ENCODE data around the gene SLC6A18. TPM values are rescaled to one million over a fixed set of nuclear protein-coding genes. Genes with fewer than 3 reads are reported as not detected.
"Not testable (repeated sequence)": the region's sequence is repeated elsewhere in the genome, so short reads cannot be mapped to it uniquely, and the experiment has no call there.

SLC6A18 gene
- total and polyA plus RNA-seq, 5 experiments from 2014 or later = not detected

DNA sequence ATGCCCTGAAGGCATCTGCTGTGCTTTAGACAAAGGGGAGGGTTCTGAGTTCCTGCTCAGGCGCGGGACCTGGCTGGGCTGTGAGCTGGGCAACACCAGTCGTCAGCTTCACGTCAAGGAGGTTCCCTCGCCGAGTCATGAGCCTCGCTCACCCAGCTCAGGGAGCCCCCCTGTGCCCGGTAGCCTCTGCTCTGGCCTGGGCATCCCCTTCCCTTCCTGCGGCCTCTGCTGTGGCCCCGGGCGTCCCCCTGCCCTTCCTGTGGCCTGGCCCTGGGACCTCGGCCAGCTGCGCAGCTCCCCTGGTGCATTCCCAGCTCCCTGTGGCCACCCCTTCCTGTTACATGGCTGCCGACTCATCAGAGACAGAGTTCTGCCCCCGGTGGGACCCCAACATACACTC is 39.8 kb downstream of the SLC6A18 start:
- H3K36me3 Mint-ChIP-seq = peaks cover 0 to 8% (median 0%) of the 10 kb centered on the region in 3 donors
- peaks cover 11 to 20% (median 13%) of the 10 kb centered on the region in 4 donors for H3K4me1 Mint-ChIP-seq
- peaks cover 0 to 11% (median 2%) of the 10 kb centered on the region in 9 donors for H3K9me3 Mint-ChIP-seq
- ATAC-seq = no peak
- no peak for DNase-seq
- no peak overlapping the region for H3K4me3 Mint-ChIP-seq
- no peak overlapping the region for H3K27ac Mint-ChIP-seq
- peaks cover 0 to 5% (median 0%) of the 10 kb centered on the region in 5 donors for H3K27me3 Mint-ChIP-seq
- POLR2A ChIA-PET = interaction anchor here (0.6 kb wide), 1 partner anchor 88 kb away, joined by 3 read pairs; no protein-coding TSS in a partner anchor

DNA sequence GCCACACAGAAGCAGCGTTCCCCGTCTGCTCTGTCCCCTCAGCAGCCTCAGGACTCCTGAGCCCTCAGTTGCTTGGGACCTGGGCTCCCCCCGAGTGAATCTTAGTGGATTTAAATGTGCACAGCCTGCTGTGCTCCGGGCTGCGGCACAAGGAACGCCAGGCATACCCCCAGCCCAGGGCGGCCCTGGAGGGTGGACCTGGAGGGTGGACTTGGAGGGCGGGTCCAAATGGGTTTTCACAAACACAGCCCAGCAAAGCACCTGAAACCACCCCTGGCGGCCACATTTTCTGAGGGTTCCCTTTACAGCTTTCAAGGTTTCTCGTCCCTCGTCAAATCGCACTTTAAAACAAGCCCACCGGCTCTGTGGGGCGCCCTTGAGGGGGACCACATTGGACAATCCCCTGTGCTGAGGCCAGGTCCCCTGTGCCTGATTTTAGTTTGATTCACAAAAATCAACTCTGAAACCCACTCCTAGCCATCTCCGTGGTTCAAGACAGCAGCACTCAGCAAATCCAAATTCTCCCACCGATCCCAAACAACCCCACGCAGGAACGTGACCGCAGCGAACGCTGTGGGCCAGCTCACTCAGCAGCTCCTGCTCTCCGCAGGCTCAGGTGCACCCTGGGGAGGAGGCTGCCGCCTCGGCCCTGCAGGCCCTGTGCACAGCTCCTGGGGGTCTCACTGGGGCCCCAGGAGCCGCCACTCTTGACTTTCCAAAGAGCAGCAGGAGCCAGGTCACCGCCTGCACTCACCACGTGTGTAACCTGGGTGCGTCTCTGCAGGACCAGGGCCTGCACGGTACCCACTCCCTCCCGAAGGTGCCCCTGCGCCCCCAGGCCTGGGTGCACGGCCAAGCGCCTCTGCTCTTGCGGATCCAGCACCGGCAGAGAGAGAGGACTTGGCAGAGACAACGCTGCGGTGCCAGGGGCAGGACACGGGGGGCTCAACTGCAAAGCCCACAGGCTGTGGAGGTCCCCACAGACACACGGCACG is 40.6 kb downstream of the SLC6A18 start:
- DNase-seq (no peak), ATAC-seq (no peak)
- Mint-ChIP-seq H3K9me3 (peaks cover 0 to 11% (median 2%) of the 10 kb centered on the region in 9 donors), H3K27ac (no peak overlapping the region), H3K4me1 (peaks cover 11 to 20% (median 13%) of the 10 kb centered on the region in 4 donors), H3K36me3 (peaks cover 0 to 8% (median 0%) of the 10 kb centered on the region in 3 donors), H3K4me3 (no peak overlapping the region), H3K27me3 (peaks cover 0 to 5% (median 0%) of the 10 kb centered on the region in 5 donors)
- POLR2A ChIA-PET = no interaction called here

DNA sequence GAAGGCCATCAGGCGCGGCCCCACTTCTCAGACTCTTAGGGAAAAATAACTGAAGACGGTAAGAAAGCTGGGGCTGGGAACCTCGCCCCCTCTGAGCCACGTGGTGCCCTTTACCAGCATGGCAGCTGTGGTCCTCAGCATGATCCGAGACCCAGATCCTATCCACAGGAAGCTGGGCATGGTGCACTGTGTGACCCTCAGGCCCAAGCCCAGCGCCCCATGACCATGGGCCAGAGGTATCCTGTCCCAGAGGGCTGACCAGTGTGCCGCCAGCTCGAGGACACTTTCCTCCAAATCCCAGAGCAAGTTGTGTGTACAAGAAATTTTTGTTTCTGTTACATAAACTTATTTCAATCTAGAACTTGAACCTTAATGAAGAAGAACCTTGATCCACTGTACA is 41.6 kb downstream of the SLC6A18 start:
- no peak for DNase-seq
- POLR2A ChIA-PET = no interaction called here
- H3K9me3 Mint-ChIP-seq = peaks cover 0 to 11% (median 2%) of the 10 kb centered on the region in 9 donors

DNA sequence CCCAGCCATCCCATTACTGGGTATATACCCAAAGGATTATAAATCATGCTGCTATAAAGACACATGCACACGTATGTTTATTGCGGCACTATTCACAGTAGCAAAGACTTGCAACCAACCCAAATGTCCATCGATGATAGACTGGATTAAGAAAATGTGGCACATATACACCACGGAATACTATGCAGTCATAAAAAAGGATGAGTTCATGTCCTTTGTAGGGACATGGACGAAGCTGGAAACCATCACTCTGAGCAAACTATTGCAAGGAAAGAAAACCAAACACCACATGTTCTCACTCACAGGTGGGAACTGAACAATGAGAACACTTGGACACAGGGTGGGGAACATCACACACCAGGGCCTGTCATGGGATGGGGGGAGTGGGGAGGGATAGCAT is 42.3 kb downstream of the SLC6A18 start:
- POLR2A ChIA-PET, DNase-seq, ATAC-seq, H3K4me3 Mint-ChIP-seq, H3K27me3 Mint-ChIP-seq, H3K27ac Mint-ChIP-seq, H3K36me3 Mint-ChIP-seq, H3K9me3 Mint-ChIP-seq: not testable (repeated sequence)
- H3K4me1 Mint-ChIP-seq = peaks cover 11 to 20% (median 13%) of the 10 kb centered on the region in 4 donors

More for the DNA sequence above, 41.6 kb downstream of the SLC6A18 start:
- Mint-ChIP-seq H3K4me1 (peaks cover 12 to 20% (median 13%) of the 10 kb centered on the region in 4 donors), H3K27ac (no peak overlapping the region), H3K4me3 (no peak overlapping the region), H3K36me3 (peaks cover 0 to 8% (median 0%) of the 10 kb centered on the region in 3 donors), H3K27me3 (peaks cover 0 to 5% (median 0%) of the 10 kb centered on the region in 5 donors)
- no peak for ATAC-seq

DNA sequence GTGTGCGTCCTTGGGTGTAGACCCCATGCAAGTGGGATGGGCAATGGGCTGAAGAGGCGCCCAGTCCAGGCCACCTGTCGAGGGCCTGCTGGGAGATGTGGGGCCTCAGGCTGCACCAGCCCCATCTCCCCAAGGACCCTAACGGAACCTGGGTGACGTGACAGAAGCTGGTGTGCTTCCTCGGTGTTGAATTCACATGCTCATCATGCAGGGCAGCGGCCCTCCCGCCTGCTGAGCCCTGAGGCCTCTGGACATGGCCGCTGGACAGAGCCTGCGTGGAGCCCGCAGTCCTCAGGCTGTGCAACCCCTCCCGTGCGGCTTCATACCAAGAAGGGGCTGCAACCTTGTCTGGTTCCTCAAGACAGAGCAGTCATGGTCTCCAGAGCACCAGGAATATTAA is 42.9 kb downstream of the SLC6A18 start:
- ATAC-seq (no peak), DNase-seq (no peak)
- POLR2A ChIA-PET = no interaction called here
- Mint-ChIP-seq H3K4me3 (no peak overlapping the region), H3K27ac (no peak overlapping the region), H3K27me3 (no peaks in the 10 kb centered on the region), H3K36me3 (no peaks in the 10 kb centered on the region), H3K4me1 (peaks cover 11 to 20% (median 13%) of the 10 kb centered on the region in 4 donors), H3K9me3 (peaks cover 0 to 1% (median 0%) of the 10 kb centered on the region in 9 donors)

DNA sequence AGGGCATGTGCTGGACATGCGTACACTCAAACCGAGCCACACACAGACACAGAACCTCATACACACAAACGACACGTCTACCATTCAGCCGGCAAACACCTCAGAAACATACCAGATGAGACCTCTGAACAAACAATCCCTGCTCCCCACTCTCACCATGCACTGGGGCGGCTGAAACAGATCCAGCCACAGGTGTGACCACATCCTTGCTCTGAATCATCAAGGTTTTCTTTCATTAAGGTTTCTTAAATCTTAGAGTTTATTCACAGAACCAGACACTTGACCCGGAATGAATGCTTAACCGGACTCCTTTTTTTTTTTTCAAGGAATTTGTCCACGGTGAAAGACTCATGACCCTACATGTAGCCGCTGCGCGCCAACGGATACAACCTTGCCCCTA is 43.5 kb downstream of the SLC6A18 start:
- Mint-ChIP-seq H3K9me3 (no peaks in the 10 kb centered on the region), H3K27ac (peak overlapping the region in 4 of 10 donors; percentile 8 to 69 (median 18)), H3K4me1 (peaks cover 11 to 21% (median 13%) of the 10 kb centered on the region in 4 donors), H3K4me3 (peak overlapping the region in 8 of 10 donors; percentile 12 to 59 (median 30)), H3K36me3 (no peaks in the 10 kb centered on the region), H3K27me3 (no peaks in the 10 kb centered on the region)
- POLR2A ChIA-PET = no interaction called here
- peak; percentile 99 to 100 for ATAC-seq
- DNase-seq = peak in 8 of 10 donors; percentile 21 to 78 (median 54)

DNA sequence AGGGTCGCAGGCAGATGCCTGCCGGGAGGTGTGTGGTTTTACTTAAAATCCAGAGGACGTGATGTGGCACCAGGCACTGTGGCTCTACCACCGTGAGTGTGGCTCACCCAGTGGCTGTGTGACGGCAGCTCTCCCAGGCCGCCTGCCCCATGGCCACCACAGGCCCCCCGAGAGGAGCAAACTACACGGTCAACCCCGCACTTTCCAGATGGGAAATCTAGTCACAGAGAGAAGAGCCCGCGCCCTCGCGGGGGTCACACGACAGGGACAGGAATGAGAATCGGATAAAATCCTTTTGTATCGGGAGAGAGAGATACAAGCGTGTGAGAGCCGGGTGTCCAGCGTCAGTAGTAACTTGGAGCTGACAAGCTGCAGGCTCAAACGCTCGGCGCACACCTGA is 45.2 kb downstream of the SLC6A18 start:
- no peak overlapping the region for H3K27ac Mint-ChIP-seq
- no peak for DNase-seq
- ATAC-seq = no peak
- H3K36me3 Mint-ChIP-seq = no peaks in the 10 kb centered on the region
- peaks cover 0 to 3% (median 0%) of the 10 kb centered on the region in 5 donors for H3K27me3 Mint-ChIP-seq
- H3K4me1 Mint-ChIP-seq = peaks cover 12 to 29% (median 14%) of the 10 kb centered on the region in 4 donors
- no peaks in the 10 kb centered on the region for H3K9me3 Mint-ChIP-seq
- POLR2A ChIA-PET = interaction anchor here (1.2 kb wide), 1 partner anchor 24 kb away, joined by 3 read pairs; the partner anchor contains the start of gene TERT
- H3K4me3 Mint-ChIP-seq = no peak overlapping the region

DNA sequence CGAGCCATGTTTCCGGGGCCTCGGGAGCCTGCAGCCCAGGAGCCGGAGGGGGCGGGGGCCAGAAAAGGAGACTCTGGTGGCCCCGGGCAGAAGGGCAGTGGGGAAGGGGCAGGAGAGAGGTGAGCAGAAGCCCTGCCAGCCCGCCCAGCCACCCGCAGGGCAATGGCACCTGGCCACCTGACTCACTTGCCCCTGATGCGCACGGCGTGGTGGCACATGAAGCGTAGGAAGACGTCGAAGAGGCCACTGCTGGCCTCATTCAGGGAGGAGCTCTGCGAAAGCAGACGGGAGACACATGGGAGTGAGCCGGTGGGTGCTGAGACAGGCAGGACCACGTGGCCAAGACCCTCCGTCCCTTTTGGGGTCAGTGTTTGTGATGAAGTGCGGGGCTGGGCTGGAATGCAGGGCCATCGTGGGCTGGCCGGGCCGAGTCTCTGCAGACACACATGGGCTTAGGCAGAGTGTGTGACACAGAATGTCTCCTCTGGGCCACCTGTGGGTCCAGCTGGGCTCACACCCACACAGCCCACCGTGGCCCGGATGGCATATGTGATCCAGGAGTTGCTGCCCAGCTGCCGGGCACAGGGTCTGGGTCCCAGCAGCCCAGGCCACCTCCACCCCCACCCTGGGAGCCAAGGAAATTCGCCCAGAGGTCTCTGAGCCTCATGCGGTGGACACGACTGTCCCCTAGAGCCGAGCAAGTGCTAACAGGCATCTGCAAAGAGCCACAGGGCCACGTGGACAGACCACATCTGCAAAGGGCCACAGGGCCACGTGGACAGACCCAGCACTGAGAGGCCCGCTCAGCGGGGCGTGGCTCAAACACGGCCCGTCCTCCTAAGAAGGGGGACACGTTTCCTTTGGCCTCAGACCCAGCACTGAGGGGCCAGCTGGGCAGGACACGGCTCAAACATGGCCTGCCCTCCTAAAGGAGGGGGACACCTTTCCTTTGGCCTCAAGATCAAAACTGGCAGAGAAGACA is 46.0 kb downstream of the SLC6A18 start:
- Mint-ChIP-seq H3K9me3 (no peaks in the 10 kb centered on the region), H3K27me3 (peaks cover 0 to 3% (median 0%) of the 10 kb centered on the region in 5 donors), H3K27ac (no peak overlapping the region), H3K36me3 (no peaks in the 10 kb centered on the region), H3K4me1 (peaks cover 12 to 30% (median 15%) of the 10 kb centered on the region in 4 donors), H3K4me3 (no peak overlapping the region)
- DNase-seq = no peak
- POLR2A ChIA-PET = interaction anchor here (1.2 kb wide), 1 partner anchor 23 kb away, joined by 3 read pairs; the partner anchor contains the start of gene TERT
- no peak for ATAC-seq

DNA sequence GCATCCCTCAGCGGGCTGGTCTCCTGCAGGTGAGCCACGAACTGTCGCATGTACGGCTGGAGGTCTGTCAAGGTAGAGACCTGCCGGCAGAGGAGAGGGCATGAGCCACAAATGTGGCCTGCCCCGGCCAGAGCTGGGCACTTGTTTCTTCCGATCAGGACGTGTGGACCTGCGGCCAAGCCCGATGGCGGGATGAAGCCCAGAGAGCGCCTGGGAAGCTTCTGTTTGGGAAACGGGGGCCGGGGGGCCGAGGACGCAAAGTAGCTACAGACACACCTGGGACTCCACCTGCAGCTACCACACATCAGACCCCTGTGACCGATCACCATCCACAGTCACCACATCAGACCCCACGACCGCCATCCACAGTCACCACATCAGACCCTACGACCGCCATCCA is 47.0 kb downstream of the SLC6A18 start:
- H3K4me3 Mint-ChIP-seq = no peak overlapping the region
- H3K9me3 Mint-ChIP-seq = no peaks in the 10 kb centered on the region
- no peak overlapping the region for H3K27ac Mint-ChIP-seq
- DNase-seq (no peak), ATAC-seq (no peak)
- H3K4me1 Mint-ChIP-seq = peaks cover 12 to 30% (median 16%) of the 10 kb centered on the region in 4 donors
- POLR2A ChIA-PET = no interaction called here
- peaks cover 0 to 5% (median 0%) of the 10 kb centered on the region in 5 donors for H3K27me3 Mint-ChIP-seq
- H3K36me3 Mint-ChIP-seq = no peaks in the 10 kb centered on the region

DNA sequence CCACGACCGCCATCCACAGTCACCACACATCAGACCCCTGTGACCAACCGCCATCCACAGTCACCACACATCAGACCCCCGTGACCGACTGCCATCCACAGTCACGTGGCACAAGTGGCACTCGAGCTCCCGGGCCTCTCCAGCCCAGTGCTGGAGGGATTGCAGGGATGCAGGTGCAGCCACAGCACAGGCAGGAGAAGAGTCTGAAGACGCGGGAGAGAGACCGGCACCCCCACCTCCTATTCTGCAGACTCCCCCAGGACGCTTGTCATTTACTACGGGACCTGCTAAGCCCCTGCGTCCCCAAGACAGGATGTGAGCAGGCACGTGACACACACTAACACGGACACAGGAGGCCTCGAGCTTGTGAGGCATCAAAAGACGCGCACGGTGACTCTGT is 48.6 kb downstream of the SLC6A18 start:
- POLR2A ChIA-PET = interaction anchor here (1.1 kb wide), 1 partner anchor 39 kb away, joined by 6 read pairs; no protein-coding TSS in a partner anchor
- H3K9me3 Mint-ChIP-seq = no peaks in the 10 kb centered on the region
- ATAC-seq (peak in 1 of 2 donors; percentile 64), DNase-seq (no peak)
- H3K36me3 Mint-ChIP-seq = peaks cover 0 to 2% (median 0%) of the 10 kb centered on the region in 3 donors
- H3K27me3 Mint-ChIP-seq = peaks cover 0 to 5% (median 0%) of the 10 kb centered on the region in 5 donors
- peaks cover 6 to 20% (median 10%) of the 10 kb centered on the region in 4 donors for H3K4me1 Mint-ChIP-seq
- peak overlapping the region in 1 of 10 donors; percentile 76 for H3K27ac Mint-ChIP-seq
- H3K4me3 Mint-ChIP-seq = peak overlapping the region in 1 of 10 donors; percentile 38

DNA sequence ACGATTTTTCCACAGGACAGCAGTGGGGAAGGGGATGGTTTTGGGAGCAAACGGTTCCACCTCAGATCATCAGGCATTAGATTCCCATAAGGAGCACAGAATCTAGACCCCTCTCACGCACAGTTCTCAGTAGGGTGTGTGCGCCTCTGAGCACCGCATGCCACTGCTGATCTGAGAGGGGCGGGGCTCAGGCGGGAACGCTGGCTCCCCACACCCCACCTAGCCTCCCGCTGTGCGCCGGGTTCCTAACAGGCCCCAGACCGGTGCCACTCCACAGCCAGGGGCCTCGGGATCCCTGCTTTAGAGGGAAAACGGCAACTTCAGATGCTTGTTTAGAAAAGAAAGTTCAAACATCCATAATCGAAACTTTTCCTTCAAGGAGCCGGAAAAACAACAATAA is 49.3 kb downstream of the SLC6A18 start:
- Mint-ChIP-seq H3K4me1 (peaks cover 0 to 13% (median 6%) of the 10 kb centered on the region in 4 donors), H3K36me3 (peaks cover 0 to 2% (median 0%) of the 10 kb centered on the region in 3 donors), H3K27ac (peak overlapping the region in 1 of 10 donors; percentile 28), H3K4me3 (peak overlapping the region in 1 of 10 donors; percentile 38), H3K27me3 (peaks cover 0 to 5% (median 0%) of the 10 kb centered on the region in 5 donors), H3K9me3 (no peaks in the 10 kb centered on the region)
- DNase-seq (no peak), ATAC-seq (no peak)
- POLR2A ChIA-PET = interaction anchor here (1.1 kb wide), 1 partner anchor 39 kb away, joined by 6 read pairs; no protein-coding TSS in a partner anchor
